ENCODE data around the gene DERA.

The DERA gene

DNA sequence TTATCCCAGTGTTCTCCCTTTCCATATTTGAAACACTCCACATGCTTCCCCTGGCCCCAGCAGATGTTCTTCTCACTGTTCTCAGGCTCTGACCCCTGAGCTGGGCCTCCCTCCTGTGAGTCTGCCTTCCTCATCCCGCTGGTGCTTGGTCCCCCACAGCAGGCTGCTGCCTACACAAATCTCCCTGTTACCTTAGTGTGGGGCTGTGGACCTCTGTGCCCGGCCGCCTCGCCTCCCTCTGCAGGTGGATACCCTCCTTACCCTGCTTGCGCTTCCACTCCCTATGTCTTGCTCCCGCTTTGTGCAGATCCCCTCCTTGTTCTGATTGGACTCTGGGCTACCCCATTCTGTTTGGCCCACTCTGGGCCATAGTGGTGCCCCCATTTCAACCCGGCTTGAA, 6.9 kb downstream of the DERA start:
- H3K36me3 ChIP-seq = no peaks in the 10 kb centered on the region
- no peak overlapping the region for H3K4me3 ChIP-seq (ENCODE audit: low read depth, low read length)
- TF ChIP-seq, protein P1, sequence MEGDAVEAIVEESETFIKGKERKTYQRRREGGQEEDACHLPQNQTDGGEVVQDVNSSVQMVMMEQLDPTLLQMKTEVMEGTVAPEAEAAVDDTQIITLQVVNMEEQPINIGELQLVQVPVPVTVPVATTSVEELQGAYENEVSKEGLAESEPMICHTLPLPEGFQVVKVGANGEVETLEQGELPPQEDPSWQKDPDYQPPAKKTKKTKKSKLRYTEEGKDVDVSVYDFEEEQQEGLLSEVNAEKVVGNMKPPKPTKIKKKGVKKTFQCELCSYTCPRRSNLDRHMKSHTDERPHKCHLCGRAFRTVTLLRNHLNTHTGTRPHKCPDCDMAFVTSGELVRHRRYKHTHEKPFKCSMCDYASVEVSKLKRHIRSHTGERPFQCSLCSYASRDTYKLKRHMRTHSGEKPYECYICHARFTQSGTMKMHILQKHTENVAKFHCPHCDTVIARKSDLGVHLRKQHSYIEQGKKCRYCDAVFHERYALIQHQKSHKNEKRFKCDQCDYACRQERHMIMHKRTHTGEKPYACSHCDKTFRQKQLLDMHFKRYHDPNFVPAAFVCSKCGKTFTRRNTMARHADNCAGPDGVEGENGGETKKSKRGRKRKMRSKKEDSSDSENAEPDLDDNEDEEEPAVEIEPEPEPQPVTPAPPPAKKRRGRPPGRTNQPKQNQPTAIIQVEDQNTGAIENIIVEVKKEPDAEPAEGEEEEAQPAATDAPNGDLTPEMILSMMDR (IDR thresholded peaks at IDR 0.05; ENCODE audit: low read depth, low read length) = no peak
- no peaks in the 10 kb centered on the region for H3K27me3 ChIP-seq
- no peaks in the 10 kb centered on the region for H3K9me3 ChIP-seq
- H3K4me1 ChIP-seq = no peaks in the 10 kb centered on the region
- no peak for DNase-seq

DNA sequence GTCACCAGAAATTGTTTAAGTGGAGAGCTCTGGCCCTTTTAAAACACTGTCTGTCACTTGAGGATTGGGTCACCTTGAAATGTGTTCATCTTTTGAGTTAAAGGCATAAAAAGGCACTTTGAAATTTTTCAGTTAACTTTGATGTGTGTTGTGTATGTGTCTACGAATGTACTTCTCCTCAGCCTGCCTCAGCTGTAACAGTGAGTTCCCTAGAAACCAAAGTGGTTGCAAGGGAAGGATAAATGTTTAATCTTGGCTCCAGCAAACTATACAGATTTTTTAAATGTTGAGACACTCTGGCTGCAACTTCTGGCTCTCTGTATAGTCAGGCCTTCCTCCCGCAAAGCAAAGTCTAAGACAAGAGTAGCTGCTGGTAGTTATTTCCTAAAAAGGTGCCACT, 8.3 kb downstream of the DERA start:
- H3K27me3 ChIP-seq = no peaks in the 10 kb centered on the region
- H3K9me3 ChIP-seq = no peaks in the 10 kb centered on the region
- H3K4me1 ChIP-seq = no peaks in the 10 kb centered on the region
- TF ChIP-seq, protein P1 (IDR thresholded peaks at IDR 0.05; ENCODE audit: low read depth, low read length) = no peak
- H3K4me3 ChIP-seq (ENCODE audit: low read depth, low read length) = no peak overlapping the region
- no peak for DNase-seq
- H3K36me3 ChIP-seq = no peaks in the 10 kb centered on the region

DNA sequence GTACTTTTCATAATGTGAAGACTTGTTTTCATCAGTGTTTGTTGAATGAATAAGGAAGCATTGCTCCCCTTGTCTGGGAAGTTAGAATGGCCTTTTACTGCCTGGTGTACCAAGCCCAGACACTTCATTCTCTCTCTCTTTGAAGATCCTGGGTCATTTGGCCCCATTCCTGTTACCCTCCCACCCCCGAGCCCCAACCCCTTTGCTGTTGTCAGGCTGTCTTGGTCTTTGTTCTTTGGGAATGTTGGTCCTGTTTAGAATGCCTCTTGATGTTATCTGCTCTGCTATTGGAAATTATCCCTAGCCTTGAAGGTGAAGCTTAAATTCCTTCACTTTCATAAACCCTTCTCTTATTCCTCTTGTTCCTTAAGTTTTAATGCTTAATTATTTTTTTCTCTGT, 13.8 kb downstream of the DERA start:
- Histone ChIP-seq H3K9me3 (no peaks in the 10 kb centered on the region), H3K4me1 (no peaks in the 10 kb centered on the region), H3K27me3 (no peaks in the 10 kb centered on the region), H3K36me3 (no peaks in the 10 kb centered on the region), H3K4me3 (ENCODE audit: low read depth, low read length) (no peak overlapping the region)
- TF ChIP-seq, protein P1 (IDR thresholded peaks at IDR 0.05; ENCODE audit: low read depth, low read length) = no peak
- no peak for DNase-seq

DNA sequence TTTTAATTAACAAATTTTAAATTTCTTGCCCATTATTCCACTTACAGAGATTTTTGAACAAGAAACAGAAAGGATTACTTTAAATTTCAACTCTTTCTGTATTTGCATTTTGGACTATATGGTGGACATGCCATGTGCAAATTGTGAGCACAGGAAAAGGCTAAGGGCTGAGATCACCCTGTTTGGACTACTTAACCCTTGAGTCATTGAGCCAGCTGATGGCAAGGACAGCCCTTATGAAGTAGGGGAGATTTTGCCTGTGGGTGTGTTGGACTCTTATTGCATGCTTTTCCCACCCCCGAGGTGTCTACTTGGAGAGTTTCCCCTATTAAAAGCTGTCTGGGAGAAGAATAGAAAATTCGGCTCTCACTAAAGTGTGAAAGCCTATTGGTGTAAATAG, 17.2 kb downstream of the DERA start:
- TF ChIP-seq, protein P1 (IDR thresholded peaks at IDR 0.05; ENCODE audit: low read depth, low read length) = no peak
- DNase-seq = no peak
- H3K4me1 ChIP-seq = no peaks in the 10 kb centered on the region
- H3K4me3 ChIP-seq (ENCODE audit: low read depth, low read length) = no peak overlapping the region
- H3K9me3 ChIP-seq = no peaks in the 10 kb centered on the region; the same call in 1 of the 2 replicates
- H3K36me3 ChIP-seq = no peaks in the 10 kb centered on the region
- H3K27me3 ChIP-seq = no peaks in the 10 kb centered on the region

GRCh38 chr12:15928870-15929571, 17.9 kb downstream of the DERA start:
- Histone ChIP-seq H3K4me1 (no peaks in the 10 kb centered on the region), H3K4me3 (ENCODE audit: low read depth, low read length) (no peak overlapping the region), H3K36me3 (no peaks in the 10 kb centered on the region), H3K9me3 (no peaks in the 10 kb centered on the region; the same call in 1 of the 2 replicates), H3K27me3 (no peaks in the 10 kb centered on the region)
- no peak for DNase-seq
- TF ChIP-seq, protein P1 (IDR thresholded peaks at IDR 0.05; ENCODE audit: low read depth, low read length) = no peak

DNA sequence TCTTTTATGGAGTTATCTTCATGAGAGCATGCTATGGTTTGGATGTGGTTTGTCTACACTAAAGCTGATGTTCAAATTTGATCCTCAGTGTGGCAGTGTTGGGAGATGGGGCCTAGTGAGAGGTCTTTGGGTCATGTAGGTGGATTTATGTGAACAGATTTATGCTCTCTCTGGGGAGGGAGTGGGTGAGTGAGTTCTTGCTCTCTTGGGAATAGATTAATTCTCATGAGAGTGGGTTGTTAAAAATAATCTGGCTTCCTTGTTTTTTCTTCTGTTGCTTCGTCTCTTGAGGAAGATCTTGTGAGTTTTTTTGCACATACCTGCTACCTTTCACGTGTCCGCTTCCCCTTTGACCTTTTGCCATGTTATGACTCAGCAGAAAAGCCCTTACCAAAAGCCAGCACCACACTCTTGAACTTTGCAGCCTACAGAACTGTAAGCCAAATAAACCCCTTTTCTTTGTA, 20.5 kb downstream of the DERA start:
- H3K4me1 ChIP-seq = no peaks in the 10 kb centered on the region
- no peaks in the 10 kb centered on the region; the same call in 1 of the 2 replicates for H3K9me3 ChIP-seq
- H3K36me3 ChIP-seq = no peaks in the 10 kb centered on the region
- no peak for DNase-seq
- no peaks in the 10 kb centered on the region for H3K27me3 ChIP-seq
- TF ChIP-seq, protein P1 (IDR thresholded peaks at IDR 0.05; ENCODE audit: low read depth, low read length) = peak; percentile 29; the same call in 1 of the 2 replicates
- H3K4me3 ChIP-seq (ENCODE audit: low read depth, low read length) = no peak overlapping the region

Data from BE2C (cell line).